Fibroblast of lung (primary cell): ENCODE measurements around the gene CHCHD6.

Experiments
- EZH2 ChIP-seq: IDR thresholded peaks from 2 replicates; pipeline ENCODE4 v1.5.1; 2012; ENCODE audit warnings: low read length, control low read depth, mild to moderate bottlenecking; ENCODE audit errors: missing control alignments
- TF ChIP-seq, protein P1 (sequence below), 2 donors: IDR thresholded peaks in 1 of 2; conservative IDR thresholded peaks in 1 of 2; 1 replicate in 1 of 2; 2 replicates in 1 of 2; pipeline ENCODE4 v1.5.1; 2011 to 2012; ENCODE audit warnings: low read length in 2 of 2, control low read depth in 1 of 2, inconsistent platforms in 1 of 2, low read depth in 1 of 2, mild to moderate bottlenecking in 1 of 2

GRCh38 chr3:126765187-126766069 lies 61.4 kb downstream of the CHCHD6 start:
- TF ChIP-seq EZH2, result no peak
- TF ChIP-seq, protein P1, sequence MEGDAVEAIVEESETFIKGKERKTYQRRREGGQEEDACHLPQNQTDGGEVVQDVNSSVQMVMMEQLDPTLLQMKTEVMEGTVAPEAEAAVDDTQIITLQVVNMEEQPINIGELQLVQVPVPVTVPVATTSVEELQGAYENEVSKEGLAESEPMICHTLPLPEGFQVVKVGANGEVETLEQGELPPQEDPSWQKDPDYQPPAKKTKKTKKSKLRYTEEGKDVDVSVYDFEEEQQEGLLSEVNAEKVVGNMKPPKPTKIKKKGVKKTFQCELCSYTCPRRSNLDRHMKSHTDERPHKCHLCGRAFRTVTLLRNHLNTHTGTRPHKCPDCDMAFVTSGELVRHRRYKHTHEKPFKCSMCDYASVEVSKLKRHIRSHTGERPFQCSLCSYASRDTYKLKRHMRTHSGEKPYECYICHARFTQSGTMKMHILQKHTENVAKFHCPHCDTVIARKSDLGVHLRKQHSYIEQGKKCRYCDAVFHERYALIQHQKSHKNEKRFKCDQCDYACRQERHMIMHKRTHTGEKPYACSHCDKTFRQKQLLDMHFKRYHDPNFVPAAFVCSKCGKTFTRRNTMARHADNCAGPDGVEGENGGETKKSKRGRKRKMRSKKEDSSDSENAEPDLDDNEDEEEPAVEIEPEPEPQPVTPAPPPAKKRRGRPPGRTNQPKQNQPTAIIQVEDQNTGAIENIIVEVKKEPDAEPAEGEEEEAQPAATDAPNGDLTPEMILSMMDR (conservative IDR thresholded peaks at IDR 0.05 in 1 of 2, IDR thresholded peaks at IDR 0.05 in 1 of 2; ENCODE audit: low read depth in 1 of 2, low read length in 2 of 2), result no peak
